Measurements from ENCODE around the gene DCUN1D5.

GRCh38 chr11:103114836-103115235 is 22.9 kb upstream of the DCUN1D5 start:
- no peak for TF ChIP-seq CTCF (conservative IDR thresholded peaks at IDR 0.05; ENCODE audit: low read depth in 2 of 2)
- TF ChIP-seq EZH2 (IDR thresholded peaks at IDR 0.05; ENCODE audit: low read depth, unreplicated experiment): no peak
- no peak for TF ChIP-seq NANOG (IDR thresholded peaks at IDR 0.05; ENCODE audit: borderline replicate concordance)
- no peak for TF ChIP-seq EZH2phosphoT487 (IDR thresholded peaks at IDR 0.05; ENCODE audit: unreplicated experiment)
- no peak for TF ChIP-seq CREB1 (CRISPR knock-in tag; IDR thresholded peaks at IDR 0.05; ENCODE audit: low read depth)
- no peak for TF ChIP-seq POLR2AphosphoS5 (IDR thresholded peaks at IDR 0.05; ENCODE audit: low read depth)
- no peak for TF ChIP-seq REST (IDR thresholded peaks at IDR 0.05; ENCODE audit: unreplicated experiment)
- TF ChIP-seq JUNB (IDR thresholded peaks at IDR 0.05; ENCODE audit: unreplicated experiment): no peak
